ENCODE measurements around the gene NRG2. TPM values are rescaled to one million over a fixed set of nuclear protein-coding genes. Genes with fewer than 3 reads are reported as not detected.

The NRG2 gene
- total and polyA plus RNA-seq, 2 donors (not counting 3 experiments of a cell fraction or from before 2014, with no cell fraction given): 0.26 to 0.42 TPM

DNA sequence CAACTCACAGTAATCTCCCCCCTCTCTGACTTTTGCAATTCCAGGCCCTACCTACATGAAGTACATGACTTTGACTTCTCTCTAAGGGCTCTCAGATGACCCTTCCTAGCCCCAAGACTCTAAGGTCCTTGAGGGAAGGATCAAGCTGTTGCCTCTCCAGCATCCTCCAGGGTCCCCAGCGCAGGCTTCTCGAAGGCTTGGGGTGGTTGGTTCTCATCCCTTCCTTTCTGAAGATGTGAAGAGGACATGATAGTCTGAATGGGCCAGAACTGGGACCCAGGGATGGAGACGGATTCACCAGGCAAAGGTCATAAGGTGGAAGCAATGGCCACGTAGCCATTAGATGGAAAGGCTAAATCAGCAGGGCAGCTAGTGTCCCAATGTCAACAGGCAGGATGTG is 86.8 kb downstream of the NRG2 start:
- Histone ChIP-seq H4K20me1 (replicated peaks; ENCODE audit: control insufficient read depth, extremely low read depth, insufficient read depth, low read length) (no peaks in the 10 kb centered on the region), H3K4me2 (ENCODE audit: insufficient read depth, low read length) (no peak overlapping the region), H3K79me2 (ENCODE audit: control insufficient read depth, insufficient read depth, low read length) (no peaks in the 10 kb centered on the region), H3K9me1 (replicated peaks; ENCODE audit: control insufficient read depth, extremely low read depth, insufficient read depth, low read length) (no peaks in the 10 kb centered on the region), H3K9me3 (replicated peaks; ENCODE audit: control insufficient read depth, insufficient read depth, low read length) (no peaks in the 10 kb centered on the region), H3K27ac (ENCODE audit: insufficient read depth, low read depth, low read length) (no peak overlapping the region), H3K27me3 (ENCODE audit: control insufficient read depth in 2 of 2, insufficient read depth in 2 of 2, low read length in 2 of 2) (peaks cover 4 to 9% of the 10 kb centered on the region in 2 experiments), H2AFZ (ENCODE audit: low read depth, low read length) (no peak overlapping the region), H3K36me3 (ENCODE audit: control insufficient read depth in 2 of 2, extremely low read depth in 1 of 2, insufficient read depth in 2 of 2, low read length in 2 of 2) (no peaks in the 10 kb centered on the region), H3K9ac (replicated peaks; ENCODE audit: extremely low read depth, insufficient read depth, low read length) (no peak overlapping the region), H3K4me1 (ENCODE audit: control insufficient read depth, extremely low read depth, insufficient read depth, low read length) (no peaks in the 10 kb centered on the region), H3K4me3 (replicated peaks in 1 of 3; ENCODE audit: insufficient read depth in 1 of 3, low read depth in 1 of 3, low read length in 3 of 3) (no peak overlapping the region)
- ChIA-PET POLR2A (no interaction called here), CTCF (interaction anchor here (1.5 to 3.3 kb wide), 3 partner anchors 10 to 169 kb away, joined by 5 to 25 read pairs (median 8); no protein-coding TSS in a partner anchor)
- TF ChIP-seq MYC (IDR thresholded peaks at IDR 0.05; ENCODE audit: low read depth, low read length) (no peak), JUN (IDR thresholded peaks at IDR 0.05; ENCODE audit: borderline replicate concordance, insufficient read depth, insufficient read length, low read depth) (no peak), EZH2 (IDR thresholded peaks at IDR 0.05; ENCODE audit: borderline replicate concordance, low read depth, low read length, severe bottlenecking) (no peak), POLR2A (IDR thresholded peaks at IDR 0.05; ENCODE audit: low read depth, low read length) (no peak), POLR2AphosphoS5 (IDR thresholded peaks at IDR 0.05; ENCODE audit: insufficient read depth, low read depth, low read length) (no peak), GATA2 (IDR thresholded peaks at IDR 0.05; ENCODE audit: insufficient read depth, insufficient read length, low read depth, low read length) (no peak), FOS (IDR thresholded peaks at IDR 0.05; ENCODE audit: borderline replicate concordance, insufficient read depth, low read length) (no peak)
- TF ChIP-seq, protein P1, sequence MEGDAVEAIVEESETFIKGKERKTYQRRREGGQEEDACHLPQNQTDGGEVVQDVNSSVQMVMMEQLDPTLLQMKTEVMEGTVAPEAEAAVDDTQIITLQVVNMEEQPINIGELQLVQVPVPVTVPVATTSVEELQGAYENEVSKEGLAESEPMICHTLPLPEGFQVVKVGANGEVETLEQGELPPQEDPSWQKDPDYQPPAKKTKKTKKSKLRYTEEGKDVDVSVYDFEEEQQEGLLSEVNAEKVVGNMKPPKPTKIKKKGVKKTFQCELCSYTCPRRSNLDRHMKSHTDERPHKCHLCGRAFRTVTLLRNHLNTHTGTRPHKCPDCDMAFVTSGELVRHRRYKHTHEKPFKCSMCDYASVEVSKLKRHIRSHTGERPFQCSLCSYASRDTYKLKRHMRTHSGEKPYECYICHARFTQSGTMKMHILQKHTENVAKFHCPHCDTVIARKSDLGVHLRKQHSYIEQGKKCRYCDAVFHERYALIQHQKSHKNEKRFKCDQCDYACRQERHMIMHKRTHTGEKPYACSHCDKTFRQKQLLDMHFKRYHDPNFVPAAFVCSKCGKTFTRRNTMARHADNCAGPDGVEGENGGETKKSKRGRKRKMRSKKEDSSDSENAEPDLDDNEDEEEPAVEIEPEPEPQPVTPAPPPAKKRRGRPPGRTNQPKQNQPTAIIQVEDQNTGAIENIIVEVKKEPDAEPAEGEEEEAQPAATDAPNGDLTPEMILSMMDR (IDR thresholded peaks at IDR 0.05; ENCODE audit: extremely low read depth in 1 of 2, insufficient read depth in 1 of 2, low read depth in 1 of 2, low read length in 2 of 2): no peak
- TF ChIP-seq, protein P2, sequence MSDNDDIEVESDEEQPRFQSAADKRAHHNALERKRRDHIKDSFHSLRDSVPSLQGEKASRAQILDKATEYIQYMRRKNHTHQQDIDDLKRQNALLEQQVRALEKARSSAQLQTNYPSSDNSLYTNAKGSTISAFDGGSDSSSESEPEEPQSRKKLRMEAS (IDR thresholded peaks at IDR 0.05; ENCODE audit: insufficient read depth, insufficient read length): no peak
- BruUV-seq (replicated peaks): no TSS peak
- intact Hi-C loops (cut with micrococcal nuclease): no loop called here
- dilution Hi-C loops (cut with MboI; ENCODE audit: extremely low pct_ligation_motif_present, low sequenced_read_pairs): no loop called here
- DNase-seq (ENCODE audit: low read depth, low spot score) (no peak), FAIRE-seq (no peak)

Measured in endothelial cell of umbilical vein (primary cell).